C1 segment of cervical spinal cord (tissue), 14 donors: ENCODE data around the gene PRXL2B.

ENCODE experiments used
- DNase-seq, 14 donors: peaks; one replicate each; lab custom pipeline; 2025; lab: John Stamatoyannopoulos, UW

The PRXL2B gene

GRCh38 chr1:2597441-2598328 lies 11.1 kb downstream of the PRXL2B start:
- DNase-seq: no peak

GRCh38 chr1:2598329-2598931 lies 11.9 kb downstream of the PRXL2B start:
- no peak for DNase-seq

- DNase-seq: no peak
Measured at GRCh38 chr1:2601721-2602303, 15.2 kb downstream of the PRXL2B start.

- DNase-seq: no peak
Measured at GRCh38 chr1:2602311-2602835, 15.8 kb downstream of the PRXL2B start.

GRCh38 chr1:2602866-2603520 lies 16.4 kb downstream of the PRXL2B start:
- DNase-seq: no peak

GRCh38 chr1:2603521-2604155 lies 17.1 kb downstream of the PRXL2B start:
- DNase-seq: no peak

GRCh38 chr1:2604156-2604843 lies 17.7 kb downstream of the PRXL2B start:
- no peak for DNase-seq

GRCh38 chr1:2604844-2605508 lies 18.4 kb downstream of the PRXL2B start:
- no peak for DNase-seq

GRCh38 chr1:2605509-2606395 lies 19.2 kb downstream of the PRXL2B start:
- DNase-seq: no peak

- no peak for DNase-seq
Measured at GRCh38 chr1:2606396-2606880, 19.9 kb downstream of the PRXL2B start.

GRCh38 chr1:2606881-2607621 lies 20.5 kb downstream of the PRXL2B start:
- no peak for DNase-seq

- DNase-seq: peak in 1 of 14 donors; percentile 37
Measured at GRCh38 chr1:2607641-2608091, 21.1 kb downstream of the PRXL2B start.

GRCh38 chr1:2609319-2610035 lies 22.9 kb downstream of the PRXL2B start:
- DNase-seq: no peak

GRCh38 chr1:2610036-2610959 lies 23.7 kb downstream of the PRXL2B start:
- DNase-seq: peak in 2 of 14 donors; percentile 5 to 78

GRCh38 chr1:2611031-2611501 lies 24.5 kb downstream of the PRXL2B start:
- no peak for DNase-seq
